Endothelial cell of umbilical vein (primary cell): Measurements from ENCODE around the gene FARP1.

Source experiments
- CTCF ChIP-seq, 2 donors: IDR thresholded peaks; 1 replicate in 1 of 2; 2 replicates in 1 of 2; pipeline ENCODE4 v1.5.1; 2011; ENCODE audit warnings: low read length in 2 of 2, mild to moderate bottlenecking in 2 of 2, moderate library complexity in 2 of 2, control low read depth in 1 of 2, inconsistent platforms in 1 of 2, low read depth in 1 of 2; ENCODE audit not compliant: insufficient read depth in 1 of 2; ENCODE audit errors: extremely low read depth in 1 of 2
- EZH2 ChIP-seq: IDR thresholded peaks from 2 replicates; pipeline ENCODE4 v1.6.1; 2012; ENCODE audit warnings: borderline replicate concordance, low read depth, mild to moderate bottlenecking, moderate library complexity, low read length, inconsistent platforms; ENCODE audit not compliant: severe bottlenecking
- POLR2A ChIP-seq: IDR thresholded peaks from 2 replicates; pipeline ENCODE4 v1.6.1; 2012; ENCODE audit warnings: low read depth, mild to moderate bottlenecking, control low read depth, low read length

GRCh38 chr13:98401934-98402333 lies 259.0 kb downstream of the FARP1 start:
- TF ChIP-seq POLR2A (no peak), CTCF (IDR thresholded peaks at IDR 0.05; ENCODE audit: extremely low read depth in 1 of 2, insufficient read depth in 1 of 2, low read depth in 1 of 2, low read length in 2 of 2) (no peak), EZH2 (no peak)
